Vagina (tissue), 2 donors: Measurements from ENCODE around the gene EDARADD. TPM values are rescaled to one million over a fixed set of nuclear protein-coding genes. Genes with fewer than 3 reads are reported as not detected.

Source experiments
- DNase-seq, 2 donors: peaks; one replicate each; pipeline ENCODE4 v3.0.0-alpha.2; 2017; ENCODE audit errors: extremely low spot score in 2 of 2
- H3K27ac ChIP-seq: fragments of 200-600 bp; sonication (generic); one replicate; pipeline ENCODE4 v1.5.1; 2019
- H3K27me3 ChIP-seq: fragments of 200-600 bp; sonication (generic); one replicate; pipeline ENCODE4 v1.5.1; 2019
- H3K36me3 ChIP-seq, 2 donors: fragments of 200-600 bp; sonication (generic); one replicate each; pipeline ENCODE4 v1.5.1; 2017 to 2019
- H3K4me1 ChIP-seq: fragments of 200-600 bp; sonication (generic); one replicate; pipeline ENCODE4 v1.5.1; 2019
- H3K4me3 ChIP-seq, 2 donors: fragments of 200-600 bp; sonication (generic); 1 replicate in 1 of 2; 2 replicates in 1 of 2; pipeline ENCODE4 v1.5.1; 2016 to 2019
- H3K9me3 ChIP-seq: fragments of 200-600 bp; sonication (generic); one replicate; pipeline ENCODE4 v1.5.1; 2019
- CTCF ChIP-seq, 3 experiments: fragments of 450-650 bp in 2 of 3; fragments of 200-600 bp in 1 of 3; sonication (generic) in 1 of 3; IDR thresholded peaks; one replicate each; pipeline ENCODE4 v1.5.1; 2017 to 2019; ENCODE audit warnings: antibody characterized with exemption in 3 of 3, mild to moderate bottlenecking in 2 of 3, moderate library complexity in 2 of 3
- POLR2A ChIP-seq, 2 donors: fragments of 450-650 bp; IDR thresholded peaks; one replicate each; pipeline ENCODE4 v1.6.1; 2017; ENCODE audit warnings: antibody characterized with exemption in 2 of 2, mild to moderate bottlenecking in 2 of 2, moderate library complexity in 2 of 2
- POLR2AphosphoS5 ChIP-seq, 2 donors: sonication (generic); formaldehyde crosslinking; IDR thresholded peaks; one replicate each; pipeline ENCODE4 v1.9.0; 2017; ENCODE audit warnings: antibody characterized with exemption in 2 of 2, mild to moderate bottlenecking in 2 of 2, low read depth in 1 of 2; ENCODE audit not compliant: insufficient read depth in 1 of 2
- intact Hi-C: fragments of 100-400 bp; cut with DNase I; formaldehyde crosslinking; loops from one replicate; pipeline ENCODE4 v1.15.1; 2023
- total RNA-seq: library from RNA; depleted of rRNA; stranded (reverse); fragments of >200 nt; gene quantifications from one replicate; pipeline ENCODE4 v1.2.3, GENCODE V29; 2016

Gene EDARADD
- total RNA-seq, 1 donor from 2014 or later, result 1.2 TPM

GRCh38 chr1:236526079-236526478, 132.0 kb downstream of the EDARADD start:
- Histone ChIP-seq H3K4me3 (no peak overlapping the region), H3K9me3 (no peaks in the 10 kb centered on the region), H3K36me3 (peaks cover 0 to 5% of the 10 kb centered on the region in 2 donors), H3K27ac (no peak overlapping the region), H3K4me1 (peaks cover 14% of the 10 kb centered on the region), H3K27me3 (no peaks in the 10 kb centered on the region)
- no peak for DNase-seq
- intact Hi-C loops, result no loop called here
- TF ChIP-seq POLR2A (IDR thresholded peaks at IDR 0.05) (no peak), POLR2AphosphoS5 (IDR thresholded peaks at IDR 0.05; ENCODE audit: insufficient read depth in 1 of 2, low read depth in 1 of 2) (no peak), CTCF (IDR thresholded peaks at IDR 0.05) (no peak)

GRCh38 chr1:236530286-236530685, 136.2 kb downstream of the EDARADD start:
- H3K27ac ChIP-seq, result no peak overlapping the region
- H3K36me3 ChIP-seq, result peaks cover 0 to 5% of the 10 kb centered on the region in 2 donors
- H3K27me3 ChIP-seq, result no peaks in the 10 kb centered on the region
- no peak for TF ChIP-seq POLR2AphosphoS5 (IDR thresholded peaks at IDR 0.05; ENCODE audit: insufficient read depth in 1 of 2, low read depth in 1 of 2)
- TF ChIP-seq POLR2A (IDR thresholded peaks at IDR 0.05), result no peak
- no peak for TF ChIP-seq CTCF (IDR thresholded peaks at IDR 0.05)
- no peak for DNase-seq
- H3K9me3 ChIP-seq, result no peaks in the 10 kb centered on the region
- intact Hi-C loops, result no loop called here
- H3K4me3 ChIP-seq, result no peak overlapping the region
- H3K4me1 ChIP-seq, result peaks cover under 1% of the 10 kb centered on the region

- no peak for TF ChIP-seq POLR2AphosphoS5 (IDR thresholded peaks at IDR 0.05; ENCODE audit: insufficient read depth in 1 of 2, low read depth in 1 of 2)
- TF ChIP-seq POLR2A (IDR thresholded peaks at IDR 0.05), result no peak
- TF ChIP-seq CTCF (IDR thresholded peaks at IDR 0.05), result no peak
- no peak for DNase-seq
- Histone ChIP-seq H3K36me3 (peaks cover 0 to 5% of the 10 kb centered on the region in 2 donors), H3K9me3 (no peaks in the 10 kb centered on the region), H3K27ac (no peak overlapping the region), H3K4me3 (no peak overlapping the region), H3K27me3 (no peaks in the 10 kb centered on the region), H3K4me1 (no peaks in the 10 kb centered on the region)
- intact Hi-C loops, result no loop called here
These were observed 136.9 kb downstream of the EDARADD start for GRCh38 chr1:236530959-236531358.

- no peak for DNase-seq
- intact Hi-C loops, result no loop called here
- H3K9me3 ChIP-seq, result no peaks in the 10 kb centered on the region
- no peaks in the 10 kb centered on the region for H3K36me3 ChIP-seq
- TF ChIP-seq CTCF (IDR thresholded peaks at IDR 0.05), result no peak
- no peaks in the 10 kb centered on the region for H3K4me1 ChIP-seq
- no peak overlapping the region for H3K27ac ChIP-seq
- no peaks in the 10 kb centered on the region for H3K27me3 ChIP-seq
- no peak overlapping the region for H3K4me3 ChIP-seq
These were observed 138.8 kb downstream of the EDARADD start for GRCh38 chr1:236532850-236533249.

- Histone ChIP-seq H3K36me3 (peaks cover 0 to 11% of the 10 kb centered on the region in 2 donors), H3K4me3 (no peak overlapping the region), H3K4me1 (no peaks in the 10 kb centered on the region), H3K9me3 (no peaks in the 10 kb centered on the region), H3K27ac (no peak overlapping the region), H3K27me3 (no peaks in the 10 kb centered on the region)
- intact Hi-C loops, result no loop called here
- DNase-seq, result no peak
- no peak for TF ChIP-seq POLR2A (IDR thresholded peaks at IDR 0.05)
- no peak for TF ChIP-seq POLR2AphosphoS5 (IDR thresholded peaks at IDR 0.05; ENCODE audit: insufficient read depth in 1 of 2, low read depth in 1 of 2)
- TF ChIP-seq CTCF (IDR thresholded peaks at IDR 0.05), result no peak
These were observed 140.1 kb downstream of the EDARADD start for GRCh38 chr1:236534151-236534651.

Other genes with a start within 250 kb of the EDARADD start
- gene ERO1B, start 112.3 kb upstream of the EDARADD start, total RNA-seq, result 10.3 TPM
- 38.1 TPM for gene LGALS8, start 129.7 kb downstream of the EDARADD start, total RNA-seq
- 24.1 TPM for gene HEATR1, start 210.2 kb downstream of the EDARADD start, total RNA-seq